Measurements from ENCODE around the gene NHERF1.

Gene NHERF1

DNA sequence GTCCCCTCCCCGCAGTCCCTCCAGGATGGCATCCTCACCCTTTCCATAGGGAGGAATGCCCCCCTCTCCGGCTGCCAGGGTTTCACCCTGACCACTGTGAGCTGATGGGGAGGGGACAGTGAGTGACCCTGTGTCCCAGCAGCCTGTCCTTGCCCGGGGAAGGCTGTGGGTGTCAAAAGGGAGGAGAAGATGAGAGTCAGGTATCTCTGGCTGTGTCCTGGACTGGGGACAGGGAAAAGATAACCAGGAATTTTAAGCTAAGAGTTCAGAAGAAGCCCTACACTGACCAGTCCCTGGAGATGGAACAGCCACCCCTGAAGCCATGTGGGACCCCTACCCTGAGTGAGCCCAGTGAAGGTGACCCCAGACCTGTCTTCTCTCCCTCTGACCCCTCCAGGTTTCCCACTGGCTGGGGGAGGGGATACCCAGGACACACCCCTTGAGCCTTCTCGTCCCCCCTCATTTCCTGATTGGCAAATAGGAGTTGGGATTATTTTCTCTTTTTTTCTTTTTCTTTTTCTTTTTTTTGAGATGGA is 16.4 kb downstream of the NHERF1 start:
- peak overlapping the region; percentile 33 to 47 for H3K9ac ChIP-seq (ENCODE audit: low read depth in 1 of 2, low read length in 2 of 2)
- peaks cover 19 to 43% of the 10 kb centered on the region in 2 donors for H3K36me3 ChIP-seq (ENCODE audit: control insufficient read depth in 1 of 2, insufficient read depth in 2 of 2, low read length in 2 of 2)
- no peaks in the 10 kb centered on the region for H3K27me3 ChIP-seq (ENCODE audit: control insufficient read depth in 1 of 2, insufficient read depth in 2 of 2, low read length in 2 of 2)
- H3K9me3 ChIP-seq (ENCODE audit: control insufficient read depth in 1 of 2, low read length in 2 of 2): no peaks in the 10 kb centered on the region
- peak overlapping the region in 1 of 2 donors; percentile 60 for H3K4me3 ChIP-seq (ENCODE audit: low read depth in 1 of 2, low read length in 2 of 2)
- H3K4me1 ChIP-seq (ENCODE audit: control insufficient read depth in 1 of 2, insufficient read depth in 2 of 2, low read length in 2 of 2): peaks cover 72 to 75% of the 10 kb centered on the region in 2 donors
- H3K27ac ChIP-seq (ENCODE audit: low read depth, low read length): no peak overlapping the region

DNA sequence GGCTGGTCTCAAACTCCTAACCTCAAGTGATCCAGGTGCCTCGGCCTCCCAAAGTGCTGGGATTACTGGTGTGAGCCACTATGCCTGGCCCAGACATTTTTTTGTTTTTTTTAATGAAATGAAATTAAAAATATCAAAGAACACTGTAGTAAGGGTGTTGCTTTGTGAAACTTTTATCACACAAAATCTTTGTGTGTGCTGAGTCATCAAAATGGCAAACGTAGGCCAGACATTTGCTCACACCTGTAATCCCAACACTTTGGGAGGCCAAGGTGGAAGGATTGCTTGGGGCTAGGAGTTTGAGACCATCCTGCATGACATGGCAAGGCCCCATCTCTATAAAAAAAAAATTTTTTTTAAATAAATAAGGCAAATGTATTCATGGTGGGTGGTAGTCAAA is 18.0 kb downstream of the NHERF1 start:
- peaks cover 69 to 75% of the 10 kb centered on the region in 2 donors for H3K4me1 ChIP-seq (ENCODE audit: control insufficient read depth in 1 of 2, insufficient read depth in 2 of 2, low read length in 2 of 2)
- H3K27ac ChIP-seq (ENCODE audit: low read depth, low read length): no peak overlapping the region
- H3K9ac ChIP-seq (ENCODE audit: low read depth in 1 of 2, low read length in 2 of 2): no peak overlapping the region
- peaks cover 26 to 53% of the 10 kb centered on the region in 2 donors for H3K36me3 ChIP-seq (ENCODE audit: control insufficient read depth in 1 of 2, insufficient read depth in 2 of 2, low read length in 2 of 2)
- H3K4me3 ChIP-seq (ENCODE audit: low read depth in 1 of 2, low read length in 2 of 2): no peak overlapping the region
- H3K9me3 ChIP-seq (ENCODE audit: control insufficient read depth in 1 of 2, low read length in 2 of 2): no peaks in the 10 kb centered on the region
- no peaks in the 10 kb centered on the region for H3K27me3 ChIP-seq (ENCODE audit: control insufficient read depth in 1 of 2, insufficient read depth in 2 of 2, low read length in 2 of 2)

- peak overlapping the region in 1 of 2 donors; percentile 15 for H3K9ac ChIP-seq (ENCODE audit: low read depth in 1 of 2, low read length in 2 of 2)
- peaks cover 23 to 60% of the 10 kb centered on the region in 2 donors for H3K36me3 ChIP-seq (ENCODE audit: control insufficient read depth in 1 of 2, insufficient read depth in 2 of 2, low read length in 2 of 2)
- H3K27me3 ChIP-seq (ENCODE audit: control insufficient read depth in 1 of 2, insufficient read depth in 2 of 2, low read length in 2 of 2): no peaks in the 10 kb centered on the region
- H3K27ac ChIP-seq (ENCODE audit: low read depth, low read length): no peak overlapping the region
- H3K4me1 ChIP-seq (ENCODE audit: control insufficient read depth in 1 of 2, insufficient read depth in 2 of 2, low read length in 2 of 2): peaks cover 62 to 70% of the 10 kb centered on the region in 2 donors
- H3K4me3 ChIP-seq (ENCODE audit: low read depth in 1 of 2, low read length in 2 of 2): no peak overlapping the region
- no peaks in the 10 kb centered on the region for H3K9me3 ChIP-seq (ENCODE audit: control insufficient read depth in 1 of 2, low read length in 2 of 2)
Observed at GRCh38 chr17:74767111-74767516, 18.7 kb downstream of the NHERF1 start.

DNA sequence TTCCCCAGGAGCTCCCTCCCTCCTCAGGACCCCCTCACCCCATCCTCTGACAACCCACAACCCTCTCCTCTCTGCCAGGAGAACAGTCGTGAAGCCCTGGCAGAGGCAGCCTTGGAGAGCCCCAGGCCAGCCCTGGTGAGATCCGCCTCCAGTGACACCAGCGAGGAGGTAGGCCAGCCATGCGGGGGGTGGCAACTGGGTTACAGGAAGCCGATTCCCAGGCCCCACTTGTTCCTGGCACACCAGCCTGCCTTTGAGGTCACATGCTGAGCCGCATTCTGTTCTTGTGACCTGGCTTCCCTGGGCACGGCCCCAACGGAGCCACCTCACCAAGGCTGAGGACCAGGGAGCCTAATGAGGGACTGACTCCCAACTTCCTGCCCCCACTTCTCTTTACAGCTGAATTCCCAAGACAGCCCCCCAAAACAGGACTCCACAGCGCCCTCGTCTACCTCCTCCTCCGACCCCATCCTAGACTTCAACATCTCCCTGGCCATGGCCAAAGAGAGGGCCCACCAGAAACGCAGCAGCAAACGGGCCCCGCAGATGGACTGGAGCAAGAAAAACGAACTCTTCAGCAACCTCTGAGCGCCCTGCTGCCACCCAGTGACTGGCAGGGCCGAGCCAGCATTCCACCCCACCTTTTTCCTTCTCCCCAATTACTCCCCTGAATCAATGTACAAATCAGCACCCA is 19.8 kb downstream of the NHERF1 start:
- Histone ChIP-seq H3K4me3 (ENCODE audit: low read depth in 1 of 2, low read length in 2 of 2) (no peak overlapping the region), H3K9ac (ENCODE audit: low read depth in 1 of 2, low read length in 2 of 2) (peak overlapping the region; percentile 15 to 43), H3K27ac (ENCODE audit: low read depth, low read length) (no peak overlapping the region), H3K36me3 (ENCODE audit: control insufficient read depth in 1 of 2, insufficient read depth in 2 of 2, low read length in 2 of 2) (peaks cover 23 to 69% of the 10 kb centered on the region in 2 donors), H3K9me3 (ENCODE audit: control insufficient read depth in 1 of 2, low read length in 2 of 2) (no peaks in the 10 kb centered on the region), H3K27me3 (ENCODE audit: control insufficient read depth in 1 of 2, insufficient read depth in 2 of 2, low read length in 2 of 2) (no peaks in the 10 kb centered on the region), H3K4me1 (ENCODE audit: control insufficient read depth in 1 of 2, insufficient read depth in 2 of 2, low read length in 2 of 2) (peaks cover 53 to 60% of the 10 kb centered on the region in 2 donors)

DNA sequence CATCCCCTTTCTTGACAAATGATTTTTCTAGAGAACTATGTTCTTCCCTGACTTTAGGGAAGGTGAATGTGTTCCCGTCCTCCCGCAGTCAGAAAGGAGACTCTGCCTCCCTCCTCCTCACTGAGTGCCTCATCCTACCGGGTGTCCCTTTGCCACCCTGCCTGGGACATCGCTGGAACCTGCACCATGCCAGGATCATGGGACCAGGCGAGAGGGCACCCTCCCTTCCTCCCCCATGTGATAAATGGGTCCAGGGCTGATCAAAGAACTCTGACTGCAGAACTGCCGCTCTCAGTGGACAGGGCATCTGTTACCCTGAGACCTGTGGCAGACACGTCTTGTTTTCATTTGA is 20.3 kb downstream of the NHERF1 start:
- Histone ChIP-seq H3K27me3 (ENCODE audit: control insufficient read depth in 1 of 2, insufficient read depth in 2 of 2, low read length in 2 of 2) (no peaks in the 10 kb centered on the region), H3K9ac (ENCODE audit: low read depth in 1 of 2, low read length in 2 of 2) (peak overlapping the region in 1 of 2 donors; percentile 25), H3K27ac (ENCODE audit: low read depth, low read length) (no peak overlapping the region), H3K4me1 (ENCODE audit: control insufficient read depth in 1 of 2, insufficient read depth in 2 of 2, low read length in 2 of 2) (peaks cover 48 to 56% of the 10 kb centered on the region in 2 donors), H3K36me3 (ENCODE audit: control insufficient read depth in 1 of 2, insufficient read depth in 2 of 2, low read length in 2 of 2) (peaks cover 23 to 71% of the 10 kb centered on the region in 2 donors), H3K9me3 (ENCODE audit: control insufficient read depth in 1 of 2, low read length in 2 of 2) (no peaks in the 10 kb centered on the region), H3K4me3 (ENCODE audit: low read depth in 1 of 2, low read length in 2 of 2) (no peak overlapping the region)

- no peak overlapping the region for H3K4me3 ChIP-seq (ENCODE audit: low read depth in 1 of 2, low read length in 2 of 2)
- peaks cover 23 to 69% of the 10 kb centered on the region in 2 donors for H3K36me3 ChIP-seq (ENCODE audit: control insufficient read depth in 1 of 2, insufficient read depth in 2 of 2, low read length in 2 of 2)
- H3K9me3 ChIP-seq (ENCODE audit: control insufficient read depth in 1 of 2, low read length in 2 of 2): no peaks in the 10 kb centered on the region
- H3K9ac ChIP-seq (ENCODE audit: low read depth in 1 of 2, low read length in 2 of 2): peak overlapping the region; percentile 12 to 32
- no peak overlapping the region for H3K27ac ChIP-seq (ENCODE audit: low read depth, low read length)
- H3K27me3 ChIP-seq (ENCODE audit: control insufficient read depth in 1 of 2, insufficient read depth in 2 of 2, low read length in 2 of 2): no peaks in the 10 kb centered on the region
- H3K4me1 ChIP-seq (ENCODE audit: control insufficient read depth in 1 of 2, insufficient read depth in 2 of 2, low read length in 2 of 2): peaks cover 44 to 55% of the 10 kb centered on the region in 2 donors
Observed at GRCh38 chr17:74769266-74769855, 20.9 kb downstream of the NHERF1 start.

DNA sequence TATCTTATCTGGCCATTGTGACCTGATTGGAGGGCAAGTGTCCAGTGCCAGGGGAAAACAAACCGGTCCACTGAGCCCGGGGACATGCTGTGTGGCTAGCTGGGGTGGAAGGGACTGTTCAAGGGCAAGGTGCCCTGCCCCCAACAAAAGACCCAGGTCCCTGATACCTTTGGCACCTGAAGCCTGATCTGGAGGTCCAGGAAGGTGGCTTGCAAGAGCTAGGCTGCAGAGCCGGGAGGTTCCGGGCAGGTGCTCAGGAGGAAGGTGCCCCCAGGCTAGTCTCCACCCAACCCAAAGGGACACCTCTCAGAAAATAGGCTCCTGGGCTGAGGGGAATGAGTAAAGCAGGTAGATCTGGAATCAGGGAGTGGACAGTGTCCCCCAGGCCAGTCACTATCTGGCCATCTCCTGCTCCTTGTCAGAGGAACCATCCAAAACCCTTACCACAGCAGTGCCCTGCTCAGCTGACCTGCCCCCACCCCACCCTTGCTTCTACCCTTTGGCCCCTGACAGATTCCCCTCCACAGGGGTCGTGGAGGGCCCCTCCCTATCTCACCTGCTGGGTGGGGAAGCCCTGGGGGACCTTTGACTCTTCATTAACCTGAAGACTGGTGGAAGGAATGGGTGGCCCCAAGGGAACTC is 21.5 kb downstream of the NHERF1 start:
- Histone ChIP-seq H3K9ac (ENCODE audit: low read depth in 1 of 2, low read length in 2 of 2) (peak overlapping the region; percentile 2 to 32), H3K4me3 (ENCODE audit: low read depth in 1 of 2, low read length in 2 of 2) (peak overlapping the region in 1 of 2 donors; percentile 7), H3K4me1 (ENCODE audit: control insufficient read depth in 1 of 2, insufficient read depth in 2 of 2, low read length in 2 of 2) (peaks cover 38 to 50% of the 10 kb centered on the region in 2 donors), H3K27me3 (ENCODE audit: control insufficient read depth in 1 of 2, insufficient read depth in 2 of 2, low read length in 2 of 2) (no peaks in the 10 kb centered on the region), H3K27ac (ENCODE audit: low read depth, low read length) (peak overlapping the region; percentile 17), H3K9me3 (ENCODE audit: control insufficient read depth in 1 of 2, low read length in 2 of 2) (no peaks in the 10 kb centered on the region), H3K36me3 (ENCODE audit: control insufficient read depth in 1 of 2, insufficient read depth in 2 of 2, low read length in 2 of 2) (peaks cover 23 to 63% of the 10 kb centered on the region in 2 donors)

DNA sequence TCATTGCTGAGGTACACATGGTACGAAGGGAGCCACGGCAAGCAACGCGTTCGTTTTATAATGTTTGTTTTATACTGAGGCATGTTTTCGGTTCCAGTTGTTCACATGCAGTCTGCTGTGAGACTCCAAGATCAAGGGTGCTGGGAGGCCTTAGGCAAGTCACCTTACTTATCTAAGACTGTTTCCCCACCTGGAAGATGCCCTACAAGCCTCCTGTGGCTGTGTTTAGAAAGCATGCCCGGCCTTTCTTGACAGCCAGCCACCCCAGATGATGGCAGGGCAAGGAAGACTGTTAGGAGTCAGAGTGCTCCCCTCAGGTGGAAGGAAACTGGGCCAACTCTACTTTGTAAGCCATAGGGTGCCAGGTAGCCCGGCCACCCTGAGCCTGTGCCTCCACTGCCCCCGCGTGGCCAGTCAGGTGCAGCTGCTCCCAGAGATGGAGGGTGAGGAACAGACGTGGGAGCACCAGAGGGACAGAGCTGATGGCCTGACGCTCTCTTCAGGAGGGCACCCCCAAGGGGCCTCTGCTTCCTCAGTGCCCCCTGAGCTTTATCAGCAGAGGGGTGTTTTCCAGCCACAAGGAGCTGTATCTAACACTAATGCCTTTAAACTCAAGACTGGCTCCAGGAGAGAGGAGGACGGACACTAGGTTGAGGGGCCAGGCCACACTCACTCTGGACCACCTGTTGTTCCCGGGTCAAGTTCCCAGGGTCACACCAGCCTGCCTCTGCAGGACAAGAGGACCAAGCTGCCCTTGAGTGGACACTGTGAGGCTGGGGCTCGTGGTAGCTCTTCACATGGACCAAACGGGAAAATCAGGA is 22.3 kb downstream of the NHERF1 start:
- peak overlapping the region in 1 of 2 donors; percentile 7 for H3K4me3 ChIP-seq (ENCODE audit: low read depth in 1 of 2, low read length in 2 of 2)
- peaks cover 43 to 57% of the 10 kb centered on the region in 2 donors for H3K4me1 ChIP-seq (ENCODE audit: control insufficient read depth in 1 of 2, insufficient read depth in 2 of 2, low read length in 2 of 2)
- H3K9me3 ChIP-seq (ENCODE audit: control insufficient read depth in 1 of 2, low read length in 2 of 2): no peaks in the 10 kb centered on the region
- no peaks in the 10 kb centered on the region for H3K27me3 ChIP-seq (ENCODE audit: control insufficient read depth in 1 of 2, insufficient read depth in 2 of 2, low read length in 2 of 2)
- H3K36me3 ChIP-seq (ENCODE audit: control insufficient read depth in 1 of 2, insufficient read depth in 2 of 2, low read length in 2 of 2): peaks cover 21 to 62% of the 10 kb centered on the region in 2 donors
- H3K27ac ChIP-seq (ENCODE audit: low read depth, low read length): peak overlapping the region; percentile 17
- peak overlapping the region; percentile 2 to 32 for H3K9ac ChIP-seq (ENCODE audit: low read depth in 1 of 2, low read length in 2 of 2)

DNA sequence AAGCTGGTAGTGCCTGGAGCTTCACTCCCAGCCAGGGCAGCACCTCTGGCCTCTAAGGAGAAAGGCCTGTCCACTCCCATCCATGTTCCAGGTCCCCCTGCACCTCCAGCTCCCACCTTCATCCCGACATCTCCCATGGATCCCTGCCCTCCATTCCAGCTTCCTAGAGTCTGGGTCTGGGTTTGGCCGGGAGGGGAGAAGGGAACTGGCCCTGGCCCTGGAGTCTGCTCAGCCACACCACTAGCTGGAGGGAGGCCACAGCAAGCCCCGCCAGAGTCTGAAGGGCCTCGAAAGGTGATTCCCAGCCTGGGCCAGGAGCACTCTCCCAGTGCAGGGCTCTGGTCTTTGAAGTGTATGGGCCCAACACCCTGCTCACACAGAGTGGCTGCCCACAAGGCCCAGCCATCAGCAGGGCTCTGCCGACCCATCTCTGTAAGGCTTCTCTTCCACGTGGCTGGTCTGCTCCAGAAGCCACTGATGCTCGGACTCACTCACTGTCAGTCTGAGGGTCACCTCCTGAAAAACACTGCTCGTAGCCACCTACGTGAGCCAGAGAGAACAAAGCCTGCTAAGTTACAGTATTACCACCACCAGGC is 23.0 kb downstream of the NHERF1 start:
- H3K9ac ChIP-seq (ENCODE audit: low read depth in 1 of 2, low read length in 2 of 2): no peak overlapping the region
- no peak overlapping the region for H3K4me3 ChIP-seq (ENCODE audit: low read depth in 1 of 2, low read length in 2 of 2)
- no peaks in the 10 kb centered on the region for H3K27me3 ChIP-seq (ENCODE audit: control insufficient read depth in 1 of 2, insufficient read depth in 2 of 2, low read length in 2 of 2)
- peaks cover 43 to 58% of the 10 kb centered on the region in 2 donors for H3K4me1 ChIP-seq (ENCODE audit: control insufficient read depth in 1 of 2, insufficient read depth in 2 of 2, low read length in 2 of 2)
- no peak overlapping the region for H3K27ac ChIP-seq (ENCODE audit: low read depth, low read length)
- H3K9me3 ChIP-seq (ENCODE audit: control insufficient read depth in 1 of 2, low read length in 2 of 2): no peaks in the 10 kb centered on the region
- H3K36me3 ChIP-seq (ENCODE audit: control insufficient read depth in 1 of 2, insufficient read depth in 2 of 2, low read length in 2 of 2): peaks cover 19 to 62% of the 10 kb centered on the region in 2 donors

Data from duodenal mucosa (tissue), 2 donors.